Erythroblast (primary cell): ENCODE data around the gene NHLRC2.

Source experiments
- GATA1 ChIP-seq: IDR thresholded peaks from 2 replicates; pipeline ENCODE4 v1.6.1; 2011; ENCODE audit warnings: low read depth, mild to moderate bottlenecking, control low read depth, low read length, moderate library complexity
- POLR2A ChIP-seq: IDR thresholded peaks from 2 replicates; pipeline ENCODE4 v1.6.1; 2011; ENCODE audit warnings: mild to moderate bottlenecking, low read length

- TF ChIP-seq POLR2A (no peak), GATA1 (no peak)
These were observed 37.0 kb downstream of the NHLRC2 start for GRCh38 chr10:113891476-113891875.
